NCI-H187 (cell line): ENCODE results near the gene KCNA5.

ENCODE experiments used
- DNase-seq, 2 experiments: peaks; one replicate each; lab custom pipeline; 2025; lab: John Stamatoyannopoulos, UW

KCNA5 gene

GRCh38 chr12:5064913-5065490 lies 21.3 kb downstream of the KCNA5 start:
- no peak for DNase-seq

GRCh38 chr12:5066251-5066650 lies 22.6 kb downstream of the KCNA5 start:
- no peak for DNase-seq

DNA sequence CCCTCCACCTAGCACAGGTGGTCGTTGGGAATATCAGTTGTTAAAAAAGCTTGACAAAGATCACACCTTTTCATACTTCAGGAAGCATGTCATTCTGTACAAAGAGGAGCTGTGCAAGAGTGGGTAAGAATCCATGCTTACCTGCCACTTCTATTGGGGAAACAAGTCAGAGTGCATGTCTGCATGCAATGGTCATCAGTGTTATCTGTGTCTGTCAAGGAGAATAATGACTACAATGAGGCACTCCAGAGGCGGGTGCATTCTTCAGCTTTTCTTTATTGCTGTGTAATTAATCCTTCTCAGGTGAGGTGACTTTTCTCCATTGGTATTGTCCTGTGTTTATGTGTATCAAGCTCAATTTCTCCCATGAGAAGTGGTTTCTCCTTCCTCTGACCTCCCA lies 24.4 kb downstream of the KCNA5 start:
- no peak for DNase-seq

DNA sequence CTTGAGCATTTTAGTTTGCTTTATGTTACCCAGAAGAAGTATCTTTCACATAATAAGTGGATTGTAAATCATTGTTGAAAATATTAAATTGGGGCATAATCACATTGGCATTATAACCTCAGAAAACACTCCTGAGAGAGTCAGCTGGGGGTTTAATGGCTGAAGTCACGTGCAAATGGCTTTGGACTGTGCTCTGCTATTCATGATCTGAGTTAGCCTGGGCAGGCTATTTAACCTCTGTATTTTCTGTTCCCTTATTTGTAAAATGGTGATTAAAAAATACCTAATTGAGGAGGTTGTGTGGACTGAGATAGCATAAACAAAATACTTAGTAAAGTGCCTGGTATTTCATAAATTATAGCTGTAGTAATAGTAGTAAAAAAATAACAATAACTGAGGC lies 24.9 kb downstream of the KCNA5 start:
- no peak for DNase-seq

DNA sequence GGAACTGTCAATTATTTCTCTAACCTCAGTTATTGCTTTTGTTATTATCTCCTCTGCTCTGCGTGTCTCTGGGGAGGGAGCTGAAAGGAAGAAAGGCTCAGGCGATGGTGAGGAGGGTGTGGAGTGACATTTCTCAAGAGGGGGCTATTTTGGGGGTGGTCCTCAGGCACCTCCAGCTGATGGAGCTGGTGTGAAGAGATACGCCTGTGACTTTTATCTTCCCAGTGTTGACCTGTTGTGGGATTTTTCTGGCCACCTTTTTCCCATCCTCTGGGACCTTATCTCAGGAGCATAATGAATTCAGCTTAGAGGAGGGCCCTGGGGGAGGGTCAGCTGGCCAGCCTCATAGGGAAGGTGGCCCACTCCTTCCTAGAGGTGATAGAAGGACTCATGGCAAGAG lies 26.4 kb downstream of the KCNA5 start:
- no peak for DNase-seq

DNA sequence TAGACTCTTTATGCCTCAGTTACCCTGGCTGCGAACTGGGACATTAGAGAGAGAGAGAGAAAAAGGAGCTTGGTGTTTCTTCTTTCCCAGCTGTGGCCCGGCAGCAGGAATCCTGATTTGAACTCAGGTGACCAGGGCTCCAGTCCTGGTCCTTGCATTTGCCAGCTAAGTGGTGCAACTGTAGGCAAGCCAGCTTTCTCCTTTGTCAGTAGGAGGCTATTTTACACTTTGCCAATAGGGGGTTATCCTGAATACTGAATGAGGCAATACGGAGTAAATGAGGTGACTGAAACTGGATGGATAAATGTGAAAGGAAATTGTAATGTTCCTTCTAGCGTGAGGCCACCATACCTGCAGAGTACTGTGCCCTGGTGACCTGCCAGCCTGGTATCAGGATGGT lies 27.8 kb downstream of the KCNA5 start:
- DNase-seq, result no peak

GRCh38 chr12:5072311-5072710 lies 28.6 kb downstream of the KCNA5 start:
- DNase-seq, result no peak

DNA sequence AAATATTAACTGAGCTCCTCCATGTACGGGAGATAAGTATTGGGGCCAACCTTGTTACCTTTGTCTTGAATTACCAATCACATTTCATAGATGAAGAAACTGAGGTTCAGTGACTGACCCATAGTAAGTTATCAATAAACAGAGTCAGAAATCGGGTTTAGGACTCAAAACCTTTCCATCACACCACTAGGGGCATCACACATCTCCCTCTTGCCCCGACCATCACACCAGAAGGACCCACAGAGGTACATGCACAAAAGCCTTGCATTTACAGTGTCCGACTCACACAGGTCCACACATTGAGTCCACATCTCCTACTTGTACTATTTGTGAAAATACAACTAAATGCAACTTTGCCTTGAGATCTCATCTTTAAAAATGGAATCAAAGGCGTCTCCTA lies 29.4 kb downstream of the KCNA5 start:
- no peak for DNase-seq

DNA sequence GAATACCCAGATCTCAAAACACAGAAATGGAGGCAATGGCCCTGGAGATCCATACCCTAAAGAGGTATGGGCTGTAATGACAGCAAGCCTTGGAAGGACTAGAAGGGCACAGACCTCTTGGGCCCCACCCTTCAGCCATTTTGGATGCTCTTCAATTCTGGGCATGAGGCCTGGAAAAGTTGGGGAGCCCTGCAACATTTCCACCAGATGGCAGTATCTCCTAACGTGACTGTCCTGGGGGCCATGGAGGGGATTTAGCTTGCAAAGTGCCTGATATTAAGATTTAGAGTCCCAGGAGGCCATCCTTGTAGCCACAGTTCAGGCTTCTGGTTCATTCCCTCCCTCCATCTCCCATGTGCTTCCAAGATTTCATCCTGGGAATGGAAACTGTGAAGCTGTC lies 30.2 kb downstream of the KCNA5 start:
- DNase-seq, result no peak

DNA sequence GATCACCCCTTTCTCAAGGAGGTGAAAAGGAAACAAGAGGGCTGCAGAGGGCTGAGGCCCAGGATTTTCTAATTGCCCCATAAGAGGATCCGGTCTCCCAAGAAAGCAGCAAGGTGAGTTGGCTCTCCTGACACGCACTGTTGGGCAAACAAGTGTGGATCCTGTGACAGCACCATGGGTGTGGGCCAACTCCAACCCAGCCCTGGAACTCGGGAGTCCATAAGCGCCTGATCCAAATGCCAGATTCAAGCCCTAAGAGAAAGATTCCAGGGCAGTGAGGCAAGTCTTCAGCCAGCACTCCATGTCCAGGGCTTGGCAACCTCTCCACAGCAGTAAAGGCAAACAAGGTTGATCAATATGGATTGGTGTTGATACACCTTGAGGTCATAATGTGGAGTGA lies 33.1 kb downstream of the KCNA5 start:
- peak; percentile 26 to 42 for DNase-seq

DNA sequence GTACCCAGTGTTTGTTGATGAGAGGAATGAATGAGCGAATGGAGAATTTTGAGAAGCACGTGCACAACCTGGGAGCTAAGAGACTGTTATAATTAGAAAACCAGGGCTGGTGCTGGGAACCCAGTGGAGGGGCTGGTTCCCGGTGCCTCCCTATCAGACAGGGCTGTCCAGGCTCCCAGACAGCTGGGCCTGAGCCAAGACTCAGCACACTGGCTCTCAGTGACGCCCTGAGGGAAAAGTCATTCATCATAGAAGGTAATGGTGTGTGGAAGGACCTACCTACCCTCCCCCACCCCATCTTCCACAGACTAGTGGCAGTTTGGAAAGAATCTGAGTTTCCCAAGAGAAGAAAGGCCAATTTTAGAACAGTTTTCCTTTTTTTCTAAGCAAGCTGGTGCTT lies 34.7 kb downstream of the KCNA5 start:
- peak; percentile 15 to 57 for DNase-seq

GRCh38 chr12:5081016-5081415 lies 37.3 kb downstream of the KCNA5 start:
- no peak for DNase-seq

- DNase-seq, result peak in 1 of 2 experiments; percentile 41
Measured at GRCh38 chr12:5083955-5084849, 40.5 kb downstream of the KCNA5 start.

GRCh38 chr12:5085896-5086295 lies 42.2 kb downstream of the KCNA5 start:
- DNase-seq, result no peak

DNA sequence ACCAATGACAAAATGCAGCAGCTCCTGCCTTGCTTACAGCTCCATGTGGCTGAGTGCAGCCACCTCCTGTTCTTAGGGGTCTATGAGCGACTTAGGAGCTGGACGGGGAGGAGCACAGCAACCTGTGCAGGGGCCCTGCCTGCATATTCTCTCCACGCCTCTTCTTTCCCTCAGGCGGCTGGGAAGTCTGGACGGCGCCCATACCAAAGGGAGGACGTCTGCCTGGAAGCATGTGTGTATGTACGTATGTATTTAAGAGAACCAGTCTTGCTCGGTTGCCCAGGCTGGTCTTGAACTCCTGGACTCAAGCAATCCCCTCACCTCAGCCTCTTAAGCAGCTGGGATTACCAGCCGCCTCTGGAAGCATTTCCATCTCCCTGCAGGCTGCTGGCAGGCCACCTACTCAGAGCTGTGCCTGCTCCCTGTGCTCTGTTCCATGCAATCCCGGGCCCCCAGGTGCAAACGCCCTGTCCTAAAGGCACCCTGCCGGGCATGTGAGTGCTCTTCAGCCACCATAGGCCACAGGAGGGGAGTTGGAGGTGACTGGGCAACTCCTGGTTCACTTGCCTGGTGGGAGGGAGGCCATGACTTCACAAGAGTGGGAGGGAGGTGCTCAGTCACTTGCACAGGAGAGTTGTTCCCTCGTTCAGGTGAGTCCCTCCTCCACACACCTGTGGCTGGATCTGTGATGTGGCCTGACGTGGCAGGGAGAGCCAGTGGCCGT lies 44.3 kb downstream of the KCNA5 start:
- DNase-seq, result no peak

DNA sequence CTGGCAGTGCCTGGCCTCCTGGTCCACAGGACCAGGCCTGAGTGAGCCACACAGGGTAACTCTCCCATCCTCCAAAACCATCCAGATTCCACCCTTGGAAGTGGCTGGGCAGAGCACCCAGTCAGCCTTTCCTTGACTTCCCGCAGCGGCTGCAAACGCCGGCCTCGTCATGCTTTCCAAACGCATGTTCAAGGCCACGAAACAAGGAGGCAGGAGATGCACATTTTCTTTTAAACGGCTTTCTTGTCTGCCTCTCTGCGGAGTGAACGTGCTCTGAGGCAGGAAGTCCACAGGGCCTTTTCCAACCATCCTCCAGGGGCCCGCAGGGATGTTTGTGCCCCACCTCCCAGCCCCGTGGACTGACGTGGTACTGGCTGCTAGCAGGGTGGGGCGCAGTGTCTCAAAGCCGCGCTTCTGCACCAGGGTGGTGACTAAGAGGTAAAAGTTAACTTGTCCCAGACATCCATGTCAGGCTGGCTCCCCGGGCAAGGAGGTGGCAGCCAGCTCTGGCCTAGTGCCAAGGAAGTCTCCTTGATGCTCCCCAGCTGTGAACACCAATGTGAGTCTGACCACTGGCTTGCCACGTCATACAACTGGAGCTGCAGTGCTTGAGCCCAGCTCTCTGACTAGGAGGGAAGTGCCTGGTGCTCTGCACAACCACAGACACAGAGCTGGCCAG lies 45.0 kb downstream of the KCNA5 start:
- no peak for DNase-seq

GRCh38 chr12:5094551-5094950 lies 50.9 kb downstream of the KCNA5 start:
- no peak for DNase-seq

DNA sequence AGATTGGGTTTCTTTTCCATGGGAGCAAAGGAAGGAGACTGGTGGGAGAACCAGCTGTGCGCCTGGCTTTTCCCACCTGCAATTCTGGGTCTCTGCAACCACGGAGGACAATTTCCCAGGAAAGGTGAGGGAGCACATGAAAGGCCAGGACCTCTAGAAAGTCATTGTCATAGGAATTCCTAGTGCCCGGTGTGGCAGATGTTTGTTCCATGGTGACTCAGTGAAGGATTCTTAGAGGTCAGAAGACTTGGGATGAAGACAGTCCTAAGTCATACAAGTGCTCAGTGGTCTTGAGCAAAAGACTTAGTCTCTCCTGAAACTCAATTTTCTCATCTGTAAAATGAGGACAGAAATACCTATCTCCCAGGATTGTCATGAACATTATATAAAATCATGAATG lies 51.3 kb downstream of the KCNA5 start:
- no peak for DNase-seq
